ENCODE measurements around the gene RANBP3.

Gene RANBP3

DNA sequence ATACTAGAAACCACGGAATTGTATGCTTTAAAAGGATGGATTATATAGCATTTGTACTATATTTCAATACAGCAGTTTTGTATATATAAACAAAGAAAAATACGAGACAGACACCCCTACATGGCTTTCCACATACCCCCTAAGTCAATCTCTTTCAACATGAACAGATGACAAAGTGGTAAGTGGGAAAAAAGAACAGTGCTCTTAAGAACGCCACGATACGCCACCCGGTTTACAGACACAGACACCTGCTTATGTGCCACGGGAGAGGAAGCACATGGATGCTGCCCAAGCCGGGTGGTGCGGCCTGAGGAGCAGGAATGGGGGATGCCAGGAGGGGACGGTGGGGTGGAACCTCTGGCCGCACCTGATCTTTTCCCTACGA lies 55.8 kb downstream of the RANBP3 start:
- Histone ChIP-seq H3K4me1 (ENCODE audit: insufficient read depth, low read length) (no peaks in the 10 kb centered on the region), H4K20me1 (ENCODE audit: insufficient read depth, low read length) (peaks cover 22% of the 10 kb centered on the region), H3K9ac (ENCODE audit: low read depth, low read length) (no peak overlapping the region), H3K79me2 (ENCODE audit: insufficient read depth, low read length) (no peaks in the 10 kb centered on the region), H3K36me3 (ENCODE audit: insufficient read depth, low read length) (peaks cover 95% of the 10 kb centered on the region), H2AFZ (ENCODE audit: low read depth, low read length) (no peak overlapping the region), H3K27me3 (ENCODE audit: insufficient read depth, low read length, poor library complexity) (no peaks in the 10 kb centered on the region), H3K9me3 (ENCODE audit: insufficient read depth, low read length, severe bottlenecking) (no peaks in the 10 kb centered on the region), H3K4me2 (ENCODE audit: insufficient read depth, low read length) (no peak overlapping the region), H3K27ac (ENCODE audit: low read length) (no peak overlapping the region), H3K4me3 (ENCODE audit: low read depth in 1 of 2, low read length in 2 of 2) (no peak overlapping the region)
- TF ChIP-seq, protein P1, sequence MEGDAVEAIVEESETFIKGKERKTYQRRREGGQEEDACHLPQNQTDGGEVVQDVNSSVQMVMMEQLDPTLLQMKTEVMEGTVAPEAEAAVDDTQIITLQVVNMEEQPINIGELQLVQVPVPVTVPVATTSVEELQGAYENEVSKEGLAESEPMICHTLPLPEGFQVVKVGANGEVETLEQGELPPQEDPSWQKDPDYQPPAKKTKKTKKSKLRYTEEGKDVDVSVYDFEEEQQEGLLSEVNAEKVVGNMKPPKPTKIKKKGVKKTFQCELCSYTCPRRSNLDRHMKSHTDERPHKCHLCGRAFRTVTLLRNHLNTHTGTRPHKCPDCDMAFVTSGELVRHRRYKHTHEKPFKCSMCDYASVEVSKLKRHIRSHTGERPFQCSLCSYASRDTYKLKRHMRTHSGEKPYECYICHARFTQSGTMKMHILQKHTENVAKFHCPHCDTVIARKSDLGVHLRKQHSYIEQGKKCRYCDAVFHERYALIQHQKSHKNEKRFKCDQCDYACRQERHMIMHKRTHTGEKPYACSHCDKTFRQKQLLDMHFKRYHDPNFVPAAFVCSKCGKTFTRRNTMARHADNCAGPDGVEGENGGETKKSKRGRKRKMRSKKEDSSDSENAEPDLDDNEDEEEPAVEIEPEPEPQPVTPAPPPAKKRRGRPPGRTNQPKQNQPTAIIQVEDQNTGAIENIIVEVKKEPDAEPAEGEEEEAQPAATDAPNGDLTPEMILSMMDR (IDR thresholded peaks at IDR 0.05; ENCODE audit: borderline replicate concordance, extremely low read depth, low read length, poor library complexity, severe bottlenecking) = no peak
- TF ChIP-seq EZH2 (IDR thresholded peaks at IDR 0.05; ENCODE audit: borderline replicate concordance, low read depth, low read length, severe bottlenecking) = no peak
- ATAC-seq (ENCODE audit: insufficient read depth, low read depth) (no peak), DNase-seq (no peak)

DNA sequence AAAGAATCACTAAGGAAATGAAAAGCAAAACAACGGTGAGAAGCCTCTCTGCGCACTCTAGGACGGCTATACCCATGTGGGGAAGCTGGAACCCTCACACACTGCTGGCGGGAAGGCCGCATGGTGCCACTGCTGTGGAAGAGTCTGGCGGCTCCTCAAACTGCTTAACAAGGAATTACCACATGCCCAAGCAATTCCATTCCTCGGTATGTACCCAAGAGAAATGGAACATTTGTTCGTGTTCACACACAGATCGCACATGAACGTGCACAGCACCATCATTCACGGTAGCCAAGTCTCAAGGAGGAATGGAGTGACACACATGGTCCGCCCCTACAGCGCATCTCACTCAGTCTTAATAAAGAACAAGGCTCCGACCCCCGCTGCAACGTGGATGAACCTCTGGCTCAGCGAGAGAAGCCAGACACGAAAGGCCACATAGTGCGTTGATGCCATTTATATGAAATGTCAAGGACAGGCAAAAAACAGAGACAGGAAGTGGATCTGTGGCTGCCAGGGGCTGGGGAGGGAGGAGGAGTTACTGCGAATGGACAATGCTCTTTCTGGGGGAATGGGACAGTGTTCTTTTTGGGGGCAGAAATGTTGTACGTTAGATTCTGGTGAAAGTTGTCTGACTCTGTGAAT lies 56.3 kb downstream of the RANBP3 start:
- Histone ChIP-seq H3K27me3 (ENCODE audit: insufficient read depth, low read length, poor library complexity) (no peaks in the 10 kb centered on the region), H3K4me3 (ENCODE audit: low read depth in 1 of 2, low read length in 2 of 2) (no peak overlapping the region), H3K36me3 (ENCODE audit: insufficient read depth, low read length) (peaks cover 95% of the 10 kb centered on the region), H3K4me2 (ENCODE audit: insufficient read depth, low read length) (no peak overlapping the region), H3K27ac (ENCODE audit: low read length) (no peak overlapping the region), H3K4me1 (ENCODE audit: insufficient read depth, low read length) (no peaks in the 10 kb centered on the region), H3K9me3 (ENCODE audit: insufficient read depth, low read length, severe bottlenecking) (no peaks in the 10 kb centered on the region), H3K79me2 (ENCODE audit: insufficient read depth, low read length) (no peaks in the 10 kb centered on the region), H2AFZ (ENCODE audit: low read depth, low read length) (no peak overlapping the region), H4K20me1 (ENCODE audit: insufficient read depth, low read length) (peaks cover 18% of the 10 kb centered on the region), H3K9ac (ENCODE audit: low read depth, low read length) (no peak overlapping the region)
- no peak for DNase-seq
- TF ChIP-seq, protein P1 (IDR thresholded peaks at IDR 0.05; ENCODE audit: borderline replicate concordance, extremely low read depth, low read length, poor library complexity, severe bottlenecking) = no peak
- TF ChIP-seq EZH2 (IDR thresholded peaks at IDR 0.05; ENCODE audit: borderline replicate concordance, low read depth, low read length, severe bottlenecking) = no peak
- ATAC-seq (ENCODE audit: insufficient read depth, low read depth) = no peak

DNA sequence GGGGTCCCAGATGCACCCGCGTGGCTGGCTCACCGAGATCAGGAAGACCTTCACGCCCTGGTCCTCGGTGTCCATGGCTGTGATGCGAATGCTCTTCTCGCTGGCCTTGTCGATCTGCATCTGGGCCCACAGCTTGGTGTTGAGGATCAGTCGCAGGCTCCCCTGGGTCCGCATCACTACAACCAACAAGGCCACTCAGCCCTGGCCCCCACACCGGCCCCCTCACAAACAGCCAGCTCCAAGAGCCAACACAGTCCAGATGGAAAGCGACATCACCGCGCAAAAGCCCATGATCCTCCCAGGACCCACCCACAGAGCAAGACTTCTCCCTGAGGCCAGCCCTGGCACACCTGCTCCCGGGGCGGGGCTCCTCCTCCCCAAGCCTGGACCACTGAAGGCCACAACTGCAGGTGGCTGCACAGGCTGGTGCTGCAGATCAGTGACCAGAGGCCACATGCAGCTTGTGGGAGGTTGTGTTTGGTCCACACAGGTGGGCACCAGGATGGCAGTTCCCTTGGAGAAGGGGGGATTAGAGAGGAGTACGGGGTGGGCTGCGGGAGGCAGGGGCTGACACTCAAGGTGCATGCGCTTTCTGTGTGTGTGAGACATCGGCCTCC lies 59.4 kb downstream of the RANBP3 start:
- Histone ChIP-seq H3K27ac (ENCODE audit: low read length) (no peak overlapping the region), H3K4me3 (ENCODE audit: low read depth in 1 of 2, low read length in 2 of 2) (no peak overlapping the region), H3K9me3 (ENCODE audit: insufficient read depth, low read length, severe bottlenecking) (no peaks in the 10 kb centered on the region), H3K27me3 (ENCODE audit: insufficient read depth, low read length, poor library complexity) (no peaks in the 10 kb centered on the region), H3K79me2 (ENCODE audit: insufficient read depth, low read length) (no peaks in the 10 kb centered on the region), H3K4me1 (ENCODE audit: insufficient read depth, low read length) (no peaks in the 10 kb centered on the region), H3K4me2 (ENCODE audit: insufficient read depth, low read length) (no peak overlapping the region), H3K36me3 (ENCODE audit: insufficient read depth, low read length) (peaks cover 80% of the 10 kb centered on the region), H3K9ac (ENCODE audit: low read depth, low read length) (no peak overlapping the region), H4K20me1 (ENCODE audit: insufficient read depth, low read length) (peaks cover 25% of the 10 kb centered on the region; the same call in 1 of the 2 replicates), H2AFZ (ENCODE audit: low read depth, low read length) (no peak overlapping the region)
- no peak for TF ChIP-seq EZH2 (IDR thresholded peaks at IDR 0.05; ENCODE audit: borderline replicate concordance, low read depth, low read length, severe bottlenecking)
- TF ChIP-seq, protein P1 (IDR thresholded peaks at IDR 0.05; ENCODE audit: borderline replicate concordance, extremely low read depth, low read length, poor library complexity, severe bottlenecking) = no peak
- no peak for DNase-seq
- no peak for ATAC-seq (ENCODE audit: insufficient read depth, low read depth)
